Body of pancreas (tissue), 4 donors: ENCODE results near the gene ARHGEF2. TPM values are rescaled to one million over a fixed set of nuclear protein-coding genes. Genes with fewer than 3 reads are reported as not detected.

Source experiments
- ATAC-seq: fragments of 150-250 bp; one replicate; pipeline ENCODE4 v1.9.1; 2016
- DNase-seq, 4 donors: peaks; one replicate each; pipeline ENCODE4 v3.0.0-alpha.2; 2019
- H3K27ac ChIP-seq, 4 donors: fragments of 200-600 bp; sonication (generic); 1 replicate in 3 of 4; 2 replicates in 1 of 4; pipeline versions ENCODE4 v1.5.1 to v1.6.1; 2016 to 2019; ENCODE audit warnings: mild to moderate bottlenecking in 1 of 4, mixed read lengths in 1 of 4, moderate library complexity in 1 of 4
- H3K27me3 ChIP-seq, 2 donors: fragments of 200-600 bp; sonication (generic); one replicate each; pipeline ENCODE4 v1.6.0; 2016; ENCODE audit warnings: mild to moderate bottlenecking in 1 of 2
- H3K36me3 ChIP-seq, 2 donors: fragments of 200-600 bp; sonication (generic); replicated peaks in 1 of 2; 2 replicates each; pipeline ENCODE4 v1.5.1; 2016; ENCODE audit warnings: low read depth in 2 of 2; ENCODE audit not compliant: insufficient read depth in 1 of 2
- H3K4me1 ChIP-seq: fragments of 200-600 bp; sonication (generic); one replicate; pipeline ENCODE4 v1.6.0; 2016
- H3K4me3 ChIP-seq, 2 donors: fragments of 200-600 bp; sonication (generic); 1 replicate in 1 of 2; 2 replicates in 1 of 2; pipeline ENCODE4 v1.5.1; 2016 to 2019
- H3K9me3 ChIP-seq, 3 donors: fragments of 200-600 bp; sonication (generic); 1 replicate in 2 of 3; 2 replicates in 1 of 3; pipeline ENCODE4 v1.5.1; 2016
- CTCF ChIP-seq, 7 experiments: fragments of 450-650 bp in 4 of 7; fragments of 200-600 bp in 3 of 7; sonication (generic) in 3 of 7; IDR thresholded peaks; one replicate each; pipeline ENCODE4 v1.5.1; 2016 to 2019; ENCODE audit warnings: antibody characterized with exemption in 7 of 7
- POLR2A ChIP-seq, 3 donors: fragments of 450-650 bp; IDR thresholded peaks; one replicate each; pipeline ENCODE4 v1.6.1; 2016; ENCODE audit warnings: antibody characterized with exemption in 3 of 3, mild to moderate bottlenecking in 2 of 3
- WGBS, 2 donors: methylation state at CpG; one replicate each; pipeline ENCODE4 v1.1.5; 2017; 5-methylcytosine and 5-hydroxymethylcytosine counted together
- intact Hi-C: fragments of 100-400 bp; cut with DNase I; formaldehyde crosslinking; loops from one replicate; pipeline ENCODE4 v1.15.1; 2023
- total RNA-seq, 2 donors: library from RNA; depleted of rRNA; stranded (reverse); fragments of >200 nt; gene quantifications; one replicate each; pipeline ENCODE4 v1.1.0, GENCODE V29; 2016

The ARHGEF2 gene
- total RNA-seq, 2 donors from 2014 or later = 31.9 to 32.6 TPM

- TF ChIP-seq POLR2A (IDR thresholded peaks at IDR 0.05) (no peak), CTCF (IDR thresholded peaks at IDR 0.05) (no peak)
- no peak for ATAC-seq
- WGBS, 2 donors = 82 to 84% methylated on average over 4 of the region's 4 CpGs
Observed at GRCh38 chr1:156012051-156012817, 33.9 kb upstream of the ARHGEF2 start.

GRCh38 chr1:156009404-156009803 is 31.1 kb upstream of the ARHGEF2 start:
- Histone ChIP-seq H3K36me3 (peaks cover 0 to 24% of the 10 kb centered on the region in 2 donors), H3K4me3 (no peak overlapping the region), H3K27me3 (no peaks in the 10 kb centered on the region), H3K9me3 (no peaks in the 10 kb centered on the region), H3K27ac (no peak overlapping the region), H3K4me1 (no peaks in the 10 kb centered on the region)
- TF ChIP-seq POLR2A (IDR thresholded peaks at IDR 0.05) (no peak), CTCF (IDR thresholded peaks at IDR 0.05) (no peak)
- no peak for DNase-seq
- intact Hi-C loops = no loop called here
- WGBS, 2 donors = 62 to 65% methylated on average over 3 of the region's 3 CpGs
- no peak for ATAC-seq

More at GRCh38 chr1:156012051-156012817, 33.9 kb upstream of the ARHGEF2 start:
- no peak overlapping the region for H3K27ac ChIP-seq
- no peak overlapping the region for H3K4me3 ChIP-seq
- H3K4me1 ChIP-seq = no peaks in the 10 kb centered on the region
- peaks cover 0 to 33% of the 10 kb centered on the region in 2 donors for H3K36me3 ChIP-seq
- no peak for DNase-seq
- intact Hi-C loops = no loop called here
- no peaks in the 10 kb centered on the region for H3K27me3 ChIP-seq
- H3K9me3 ChIP-seq = no peaks in the 10 kb centered on the region

GRCh38 chr1:156006666-156007376 is 28.5 kb upstream of the ARHGEF2 start:
- DNase-seq (no peak), ATAC-seq (peak; percentile 18)
- peaks cover 2% of the 10 kb centered on the region for H3K4me1 ChIP-seq
- H3K27me3 ChIP-seq = no peaks in the 10 kb centered on the region
- H3K4me3 ChIP-seq = no peak overlapping the region
- intact Hi-C loops = no loop called here
- TF ChIP-seq CTCF (IDR thresholded peaks at IDR 0.05) (no peak), POLR2A (IDR thresholded peaks at IDR 0.05) (no peak)
- H3K27ac ChIP-seq = peak overlapping the region in 1 of 4 donors; percentile 52
- H3K36me3 ChIP-seq = peaks cover 0 to 17% of the 10 kb centered on the region in 2 donors
- WGBS, 2 donors = 62 to 64% methylated on average over 6 to 7 of the region's 7 CpGs
- H3K9me3 ChIP-seq = no peaks in the 10 kb centered on the region

GRCh38 chr1:156004843-156005584 is 26.7 kb upstream of the ARHGEF2 start:
- TF ChIP-seq POLR2A (IDR thresholded peaks at IDR 0.05) (no peak), CTCF (IDR thresholded peaks at IDR 0.05) (no peak)
- H3K36me3 ChIP-seq = peaks cover 0 to 6% of the 10 kb centered on the region in 2 donors
- H3K27ac ChIP-seq = no peak overlapping the region
- peaks cover 4% of the 10 kb centered on the region for H3K4me1 ChIP-seq
- intact Hi-C loops = no loop called here
- H3K27me3 ChIP-seq = no peaks in the 10 kb centered on the region
- no peaks in the 10 kb centered on the region for H3K9me3 ChIP-seq
- 68 to 78% methylated on average over 4 of the region's 4 CpGs for WGBS, 2 donors
- ATAC-seq (no peak), DNase-seq (no peak)
- no peak overlapping the region for H3K4me3 ChIP-seq
